Right lobe of liver (tissue), 4 donors: Measurements from ENCODE around the gene FAAH.

Experiments used
- CTCF ChIP-seq, 4 donors: fragments of 200-600 bp in 3 of 4; fragments of 450-650 bp in 1 of 4; IDR thresholded peaks; one replicate each; pipeline versions ENCODE4 v1.5.1 to v1.8.0; 2016 to 2022; ENCODE audit warnings: antibody characterized with exemption in 4 of 4, mild to moderate bottlenecking in 2 of 4
- POLR2A ChIP-seq: fragments of 450-650 bp; IDR thresholded peaks from one replicate; pipeline ENCODE4 v1.6.1; 2017; ENCODE audit warnings: antibody characterized with exemption, mild to moderate bottlenecking
- donor health status: DM: no; HTN: no; CAD: no.
- donor health status: DM: no; HTN: no; CAD: no.
- donor health status: DM: no; HTN: yes; CAD: no.

GRCh38 chr1:46345281-46345680 is 48.8 kb upstream of the FAAH start:
- no peak for TF ChIP-seq CTCF (IDR thresholded peaks at IDR 0.05)
- no peak for TF ChIP-seq POLR2A
